GM23338 (cell line): ENCODE results near the gene EYS. TPM values are rescaled to one million over a fixed set of nuclear protein-coding genes. Genes with fewer than 3 reads are reported as not detected.

Source experiments
- CREB1 ChIP-seq: fragments of 250-450 bp; sonication (Bioruptor Pico); IDR thresholded peaks from 2 replicates; pipeline ENCODE4 v1.5.0; 2020; ENCODE audit warnings: low read depth, mild to moderate bottlenecking, moderate library complexity
- ETS1 ChIP-seq: IDR thresholded peaks from 2 replicates; pipeline ENCODE4 v1.6.1; 2016; ENCODE audit warnings: antibody characterized with exemption
- EZH2phosphoT487 ChIP-seq: fragments of 200-600 bp; sonication (generic); IDR thresholded peaks from one replicate; pipeline ENCODE4 v1.8.1; 2018; ENCODE audit warnings: antibody characterized with exemption; ENCODE audit not compliant: unreplicated experiment
- JUNB ChIP-seq: IDR thresholded peaks from one replicate; pipeline ENCODE4 v1.6.1; 2016; ENCODE audit warnings: antibody characterized with exemption; ENCODE audit not compliant: unreplicated experiment
- NANOG ChIP-seq: IDR thresholded peaks from 2 replicates; pipeline ENCODE4 v1.6.1; 2016; ENCODE audit warnings: antibody characterized with exemption, borderline replicate concordance
- REST ChIP-seq: IDR thresholded peaks from one replicate; pipeline ENCODE4 v1.6.1; 2018; ENCODE audit warnings: antibody characterized with exemption; ENCODE audit not compliant: unreplicated experiment
- ZNF462 ChIP-seq: fragments of 250-450 bp; sonication (Bioruptor Pico); IDR thresholded peaks from 2 replicates; pipeline ENCODE4 v1.5.0; 2020; ENCODE audit warnings: mild to moderate bottlenecking, moderate library complexity
- polyA plus RNA-seq: library from polyadenylated mRNA; unstranded; fragments of >200 nt; fragmentation: Nextera tagmentation; extraction: Ambion mirVana; gene quantifications from 2 replicates; pipeline ENCODE4 v1.2.1, GENCODE V29; 2016
- total RNA-seq: library from RNA; depleted of rRNA; stranded (reverse); fragments of >200 nt; shearing (Covaris generic); gene quantifications from 2 replicates; pipeline ENCODE4 v1.2.3, GENCODE V29; 2014

The EYS gene
- total and polyA plus RNA-seq, 2 experiments from 2014 or later, result 0.38 to 0.52 TPM

GRCh38 chr6:65126667-65127066 is 580.4 kb downstream of the EYS start (continued):
- TF ChIP-seq ZNF462 (CRISPR knock-in tag), result no peak
- no peak for TF ChIP-seq REST
- TF ChIP-seq CREB1 (CRISPR knock-in tag), result no peak
- no peak for TF ChIP-seq JUNB
- TF ChIP-seq EZH2phosphoT487, result no peak
- no peak for TF ChIP-seq ETS1
- TF ChIP-seq NANOG, result no peak
